A172 (cell line): ENCODE results near the gene MYO10. TPM values are rescaled to one million over a fixed set of nuclear protein-coding genes. Genes with fewer than 3 reads are reported as not detected.

ENCODE experiments used
- DNase-seq: peaks from one replicate; pipeline ENCODE4 v3.0.0-alpha.2; 2015; ENCODE audit warnings: low spot score
- total RNA-seq: library from RNA; depleted of rRNA; stranded (reverse); fragments of >200 nt; shearing (Covaris generic); gene quantifications from 2 replicates; pipeline ENCODE4 v1.2.3, GENCODE V29; 2014

The MYO10 gene
- total RNA-seq, 1 experiment from 2014 or later: 9.4 TPM

DNA sequence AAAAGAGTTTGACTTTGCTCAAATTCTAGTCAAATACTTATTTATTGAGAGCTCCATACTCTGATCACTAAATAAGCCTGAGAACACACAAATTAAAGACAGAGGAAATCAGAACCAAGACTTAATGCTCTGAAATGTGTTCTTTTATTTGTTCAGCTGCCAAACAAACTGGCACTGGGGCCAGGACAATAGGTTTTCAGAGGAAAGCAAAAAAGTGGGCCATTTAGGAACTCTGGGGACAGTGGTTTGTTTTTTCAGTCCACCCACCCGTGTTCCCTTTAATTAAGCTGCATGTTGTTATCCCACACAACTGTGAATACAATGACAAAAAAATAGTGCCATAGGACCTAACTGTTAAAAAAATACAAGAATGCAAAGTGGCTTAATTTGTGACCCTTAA lies 223.9 kb downstream of the MYO10 start:
- no peak for DNase-seq

DNA sequence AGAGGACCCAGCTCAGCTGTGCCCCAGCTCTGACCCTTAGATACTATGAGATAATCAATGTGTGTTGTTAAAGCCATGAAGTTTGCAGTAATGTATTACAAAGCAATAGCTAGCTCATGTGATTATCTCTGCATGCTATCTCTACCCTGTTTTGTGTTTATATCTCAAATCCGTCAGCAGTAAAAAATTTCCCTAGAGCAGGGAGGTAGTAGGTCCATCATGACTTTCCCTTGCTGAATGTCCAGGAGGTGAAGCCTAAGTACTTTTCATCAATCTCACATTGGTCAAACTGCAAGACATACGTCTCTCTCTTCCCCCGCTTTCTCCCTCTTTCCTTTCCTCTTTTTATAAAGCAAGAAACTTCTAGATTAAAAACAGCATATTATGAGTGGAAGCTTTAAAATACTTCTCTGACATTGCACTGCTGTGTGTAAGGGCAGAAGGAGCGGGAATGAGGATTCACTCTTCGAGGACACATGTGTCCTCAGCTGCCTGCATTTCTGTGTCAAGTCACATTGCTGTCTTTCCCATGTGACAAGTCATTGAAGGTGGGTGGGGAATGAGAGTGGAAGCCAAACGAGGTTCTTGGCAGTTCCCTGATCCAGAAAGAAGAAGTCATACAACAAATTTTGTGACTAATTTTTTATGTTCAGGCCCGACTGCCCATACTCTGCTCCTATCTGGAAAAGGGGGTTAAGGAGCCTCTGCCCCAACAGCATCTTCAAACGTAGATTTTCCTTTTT lies 226.2 kb downstream of the MYO10 start:
- DNase-seq: no peak

DNA sequence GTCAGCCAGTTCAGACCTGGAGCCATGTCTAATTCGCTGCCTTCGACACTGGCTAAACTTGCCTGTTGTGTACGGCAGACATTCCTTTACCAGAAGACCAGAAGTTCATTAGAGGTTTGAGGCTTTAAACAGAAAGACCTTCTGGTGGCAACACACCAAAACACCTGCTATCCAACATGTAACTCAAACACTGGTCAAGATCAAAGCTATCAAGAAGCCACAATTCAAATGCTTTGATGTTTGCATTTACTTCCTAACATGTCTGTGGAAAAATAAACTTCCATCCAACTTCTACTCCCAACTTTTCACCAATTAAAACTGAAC lies 228.3 kb downstream of the MYO10 start:
- DNase-seq: no peak

DNA sequence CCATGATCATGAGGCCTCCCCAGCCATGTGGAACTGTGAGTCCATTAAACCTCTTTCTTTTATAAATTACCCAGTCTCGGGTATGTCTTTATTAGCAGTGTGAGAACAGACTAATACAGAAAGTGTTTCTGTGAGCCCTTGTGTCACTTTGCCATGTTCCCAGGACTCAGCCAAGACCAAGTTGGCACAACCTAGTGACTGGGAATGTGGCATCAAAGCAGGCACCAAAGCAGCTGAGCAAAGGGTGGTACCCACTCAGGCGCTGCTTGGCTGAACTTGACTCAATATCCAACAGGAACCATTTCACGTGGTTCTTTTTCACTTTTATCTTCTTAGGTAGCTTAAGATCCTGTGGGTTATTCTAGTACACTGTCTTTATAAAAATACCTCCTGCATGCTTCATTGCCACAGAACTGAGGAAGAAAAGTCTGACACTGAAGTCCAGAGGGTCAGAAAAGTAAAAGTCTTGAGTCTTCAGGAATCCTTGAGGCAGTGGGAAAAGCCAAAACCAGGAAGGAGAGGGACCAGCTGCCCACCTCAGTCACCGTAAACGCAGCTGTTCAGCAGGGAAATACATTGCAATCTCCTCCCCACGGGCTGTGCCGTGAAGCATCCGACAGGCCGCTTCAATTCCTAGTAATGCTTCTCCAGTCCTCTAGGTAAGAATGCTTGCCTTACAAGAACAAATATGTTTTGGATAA lies 228.8 kb downstream of the MYO10 start:
- DNase-seq: no peak

DNA sequence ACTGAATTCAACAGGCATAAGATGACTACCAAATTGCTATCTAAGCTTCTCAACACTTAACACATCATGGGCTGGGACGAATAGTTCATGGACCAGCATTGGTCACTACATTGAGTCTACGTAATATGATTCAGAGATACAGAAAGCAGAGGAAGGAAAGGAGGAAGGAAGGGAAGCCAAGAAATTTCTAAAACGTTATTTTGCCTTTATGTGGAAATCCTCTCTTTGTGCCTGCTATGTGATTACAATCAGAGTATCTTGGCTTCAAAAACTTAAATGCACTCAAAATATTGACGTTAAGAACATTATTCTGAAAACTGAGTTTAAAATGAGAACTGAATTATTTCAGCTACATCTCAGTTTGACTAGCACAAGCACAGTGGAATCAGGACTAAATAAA lies 231.1 kb downstream of the MYO10 start:
- DNase-seq: no peak

DNA sequence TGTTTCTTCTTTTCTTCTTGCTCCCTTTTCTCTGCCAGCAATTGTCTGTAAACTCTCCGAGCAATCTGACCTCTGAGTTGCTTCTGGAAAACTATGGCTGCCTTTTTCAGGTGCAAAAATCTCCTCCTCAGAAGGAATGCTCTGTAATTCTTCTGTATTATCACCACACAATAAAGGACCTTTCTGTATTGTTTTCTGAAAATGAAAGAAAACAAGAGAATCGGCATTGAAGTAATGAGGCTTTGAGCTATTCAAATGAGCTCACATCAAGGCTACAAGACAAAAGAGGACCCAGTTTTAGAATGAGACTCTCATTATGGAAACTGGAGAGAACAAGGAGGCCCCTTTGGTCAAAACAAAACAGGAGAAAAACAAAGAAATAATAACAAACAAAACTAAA lies 233.1 kb downstream of the MYO10 start:
- DNase-seq: no peak

DNA sequence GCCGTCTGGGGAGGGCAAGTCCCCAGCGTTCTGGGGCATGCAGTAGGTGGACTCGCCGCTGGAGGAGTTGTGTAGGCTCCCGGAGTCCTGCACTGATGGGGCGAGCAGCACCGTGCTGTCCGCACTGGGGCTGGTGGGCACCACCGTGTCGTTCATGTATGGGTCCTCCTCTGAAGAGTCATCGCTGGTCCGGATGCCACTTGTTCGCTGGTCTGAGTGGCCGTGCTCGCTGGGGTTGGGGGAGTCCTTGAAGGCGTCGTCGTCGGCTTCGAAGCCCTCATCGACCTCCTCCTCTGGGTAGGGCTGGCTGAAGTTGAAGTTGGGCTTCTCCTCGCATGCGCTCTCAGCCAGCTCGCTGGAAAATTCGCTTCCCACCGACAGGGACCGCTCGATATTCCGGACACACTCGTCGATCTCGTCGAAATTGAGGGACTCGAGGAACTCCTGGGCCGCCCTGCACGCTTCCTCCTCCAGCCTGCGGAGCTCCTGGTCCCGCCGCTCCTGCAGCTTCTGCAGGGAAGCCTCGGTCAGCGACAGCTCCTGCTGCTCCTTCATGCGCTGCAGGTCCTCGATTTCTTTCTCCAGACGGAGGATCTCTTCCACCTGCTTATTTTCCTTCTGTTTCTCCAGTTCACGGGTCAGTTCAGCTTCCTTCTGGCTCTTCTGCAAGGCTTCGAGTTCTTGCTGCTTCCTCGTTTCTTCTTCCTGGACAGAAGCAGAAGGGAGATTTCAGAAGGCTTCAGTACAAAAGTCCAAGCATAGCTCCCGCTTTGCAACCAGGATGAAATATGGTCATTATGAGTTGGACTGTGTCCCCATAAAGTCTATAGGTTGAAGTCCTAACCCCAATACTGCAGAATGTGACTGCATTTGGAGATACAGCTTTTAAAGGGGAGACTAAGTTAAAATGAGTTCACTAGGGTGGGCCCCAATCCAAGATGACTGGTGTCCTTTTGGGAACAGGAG lies 234.7 kb downstream of the MYO10 start:
- DNase-seq: no peak

DNA sequence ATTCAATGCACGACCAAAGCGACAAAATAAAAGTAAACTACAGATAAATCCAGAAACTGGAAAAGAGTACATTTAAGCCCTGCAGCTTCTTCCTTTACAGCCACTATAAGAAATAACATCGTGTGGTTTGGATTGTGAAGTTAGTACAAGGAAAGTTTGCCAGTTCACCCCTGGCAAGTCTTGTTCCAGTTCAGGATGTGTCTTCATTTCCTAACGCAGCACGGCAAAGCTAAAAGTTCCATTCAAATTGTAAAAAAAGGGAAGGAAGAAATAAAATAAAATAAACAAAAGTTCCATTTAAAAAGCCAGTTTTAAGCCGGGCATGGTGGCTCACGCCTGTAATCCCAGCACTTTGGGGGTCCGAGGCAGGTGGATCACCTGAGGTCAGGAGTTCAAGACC lies 236.0 kb downstream of the MYO10 start:
- no peak for DNase-seq

DNA sequence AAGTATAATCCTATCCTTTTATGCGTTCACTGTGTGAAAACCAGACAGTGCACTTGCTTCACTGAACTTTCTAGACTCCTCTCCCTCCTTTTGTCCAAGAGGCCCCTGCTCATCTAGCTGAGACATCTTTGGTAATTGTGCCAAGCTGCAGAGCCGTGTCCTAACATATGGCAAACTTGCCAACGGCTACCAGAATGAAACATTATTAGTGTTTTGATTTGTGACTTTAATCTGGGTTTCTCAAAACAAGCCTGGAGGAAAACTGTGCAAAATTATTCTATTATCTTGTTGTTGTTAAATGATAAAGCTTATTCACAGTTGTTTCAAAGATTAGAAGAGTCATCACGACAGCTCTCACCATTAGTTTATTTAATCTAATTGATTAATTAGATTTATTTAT lies 240.3 kb downstream of the MYO10 start:
- no peak for DNase-seq

DNA sequence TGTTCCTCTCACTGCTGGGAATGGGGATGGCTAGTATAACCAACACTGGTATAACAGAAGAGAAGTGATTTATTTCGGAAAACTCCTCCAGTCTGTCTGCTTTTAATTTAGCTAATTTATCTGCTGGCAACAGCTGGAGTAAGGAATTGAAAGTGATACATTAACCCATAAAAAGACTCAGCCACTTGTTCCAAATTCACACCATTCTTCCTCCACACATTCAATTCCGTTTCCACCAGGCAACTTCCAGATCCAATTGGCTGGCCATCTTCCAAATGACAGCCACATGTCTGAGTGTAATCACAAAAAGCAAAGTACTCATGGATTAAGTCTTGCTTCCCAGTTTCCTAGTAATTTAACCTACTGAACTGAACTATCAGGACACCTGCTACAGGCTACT lies 242.2 kb downstream of the MYO10 start:
- DNase-seq: no peak

DNA sequence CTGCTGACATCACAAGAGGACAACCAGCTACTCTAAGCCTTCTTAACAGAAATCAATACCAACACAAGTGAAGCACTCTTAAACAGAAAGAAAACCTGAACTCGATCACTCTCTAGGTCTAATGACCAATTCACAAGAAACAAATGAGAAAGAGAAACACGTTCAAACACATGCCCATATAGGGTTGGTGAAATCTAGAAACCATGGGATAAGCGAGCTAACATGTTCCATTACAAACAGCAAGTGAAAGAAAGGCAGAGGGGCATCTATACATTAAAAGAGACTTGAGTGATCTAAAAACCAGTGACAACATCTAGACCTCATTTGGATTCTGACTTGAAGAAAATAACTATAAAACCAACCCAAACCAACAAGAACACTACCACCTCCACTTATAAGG lies 244.4 kb downstream of the MYO10 start:
- DNase-seq: no peak

DNA sequence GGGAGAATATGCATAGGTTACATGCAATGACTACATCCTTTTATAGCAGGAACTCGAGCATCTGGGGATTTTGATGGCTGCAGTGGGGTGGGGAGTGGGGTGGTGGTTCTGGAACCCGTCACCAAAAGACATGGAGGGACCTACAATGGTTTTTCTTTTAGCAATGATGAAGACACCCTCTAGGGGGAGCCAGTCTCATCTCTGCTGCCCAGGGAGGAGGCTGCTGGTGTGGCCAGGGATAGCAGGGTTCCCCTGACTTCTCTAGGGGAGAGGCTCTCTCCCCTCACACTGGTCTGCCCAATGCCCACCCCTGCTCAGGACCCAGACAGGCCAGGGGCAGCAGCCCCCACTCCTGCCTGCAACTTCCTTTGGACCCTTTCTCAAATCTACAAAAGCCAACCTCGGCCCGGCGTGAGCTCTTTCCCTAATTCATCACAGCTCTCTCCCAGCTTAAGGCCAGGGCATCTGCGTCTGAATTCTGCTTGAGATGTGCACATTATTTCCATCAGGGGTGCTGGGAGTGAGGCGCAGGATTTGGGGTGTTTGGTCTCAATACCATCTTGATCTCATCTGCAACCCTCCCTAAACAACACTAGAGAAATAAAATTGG lies 245.7 kb downstream of the MYO10 start:
- peak; percentile 49 for DNase-seq

DNA sequence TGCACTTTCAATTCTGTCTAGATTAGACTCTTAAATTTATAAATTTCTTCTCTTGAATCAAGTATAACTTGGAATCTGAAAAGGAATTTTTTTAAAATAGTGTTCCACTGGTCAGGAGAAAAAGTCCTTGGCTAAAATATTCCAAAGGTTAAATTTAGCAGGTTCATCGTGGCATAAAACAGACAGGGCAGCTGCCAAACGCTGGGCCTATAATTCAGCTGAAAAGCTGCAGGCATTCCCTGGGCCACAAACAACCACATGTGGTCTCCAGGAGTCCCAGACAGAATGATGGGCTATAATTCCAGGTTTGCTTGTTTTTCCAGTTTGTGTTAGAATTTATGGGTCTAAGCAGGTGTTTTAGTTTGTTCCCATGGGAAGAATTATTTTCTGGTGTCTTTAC lies 248.2 kb downstream of the MYO10 start:
- DNase-seq: no peak

DNA sequence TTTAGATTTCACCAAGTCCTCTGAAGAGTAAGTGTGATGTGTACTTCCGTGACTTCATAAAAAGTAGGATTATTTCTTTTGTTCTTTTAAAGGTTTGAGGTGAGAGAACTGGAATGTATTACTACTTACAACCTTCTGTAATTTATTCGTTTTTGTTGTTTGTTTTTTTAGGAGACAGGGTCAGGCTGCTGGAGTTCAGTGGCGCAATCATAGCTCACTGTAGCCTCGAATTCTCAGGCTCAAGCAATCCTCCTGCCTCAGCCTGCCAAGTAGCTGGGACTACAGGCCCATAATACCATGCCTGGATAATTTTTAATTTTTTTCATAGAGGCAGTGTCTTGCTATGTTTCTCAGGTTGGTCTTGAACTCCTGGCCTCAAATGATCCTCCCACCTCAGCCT lies 251.0 kb downstream of the MYO10 start:
- no peak for DNase-seq

DNA sequence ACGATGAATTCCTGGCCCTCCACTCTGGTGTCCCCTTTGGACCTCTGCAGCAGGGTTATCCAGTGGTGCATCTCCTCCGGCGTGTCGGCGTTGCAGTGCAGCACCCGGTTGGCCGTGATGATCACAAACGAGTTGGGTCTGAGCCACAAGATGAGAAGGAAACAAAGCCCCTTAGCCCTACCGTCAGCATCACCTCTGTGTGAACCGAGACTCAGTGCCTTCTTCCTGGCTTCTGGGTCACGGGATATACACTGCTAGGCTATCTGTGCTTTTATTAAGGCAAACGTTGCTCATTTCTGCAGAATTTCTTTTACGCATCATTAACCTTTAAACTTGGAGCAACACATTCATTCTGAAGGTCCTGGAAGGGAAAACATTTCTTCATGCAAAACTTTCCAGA lies 254.2 kb downstream of the MYO10 start:
- DNase-seq: no peak

DNA sequence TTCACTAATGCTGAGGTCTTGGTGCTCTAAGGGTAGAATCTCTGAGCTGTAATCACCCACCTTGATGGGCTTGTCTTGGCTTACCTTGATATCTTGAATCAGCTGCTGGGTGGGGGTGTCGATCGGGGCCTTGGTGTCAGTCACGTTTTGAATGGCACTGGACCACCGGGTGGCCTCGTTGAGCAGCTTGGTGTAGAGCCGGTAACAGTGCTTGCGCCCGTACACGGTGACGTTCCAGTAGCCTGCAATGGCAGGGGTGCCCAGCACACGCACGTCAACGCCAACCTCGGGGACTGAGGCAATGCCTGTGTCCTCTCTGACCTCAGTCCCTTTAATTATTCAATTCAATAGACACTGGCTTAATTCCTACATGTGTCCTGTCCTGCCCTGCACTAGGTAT lies 256.2 kb downstream of the MYO10 start:
- DNase-seq: no peak

DNA sequence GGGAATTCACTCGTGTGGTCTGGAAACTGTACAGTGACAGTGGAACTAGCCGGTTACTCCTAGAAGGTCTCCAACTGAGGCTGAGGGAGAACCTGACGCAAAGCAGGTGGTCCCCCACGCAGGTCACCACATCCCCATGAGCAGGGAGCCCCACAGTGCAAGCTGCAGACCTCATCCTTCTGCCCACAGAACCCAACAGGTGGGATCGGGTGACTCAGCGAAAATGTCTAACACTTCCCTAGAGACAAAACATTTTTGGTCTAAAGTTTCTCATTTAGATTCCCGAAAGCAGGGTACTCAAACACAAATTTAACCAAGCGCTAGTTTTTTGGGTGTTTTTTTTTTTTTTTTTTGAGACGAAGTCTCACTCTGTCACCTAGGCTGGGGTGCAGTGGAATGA lies 256.9 kb downstream of the MYO10 start:
- no peak for DNase-seq

DNA sequence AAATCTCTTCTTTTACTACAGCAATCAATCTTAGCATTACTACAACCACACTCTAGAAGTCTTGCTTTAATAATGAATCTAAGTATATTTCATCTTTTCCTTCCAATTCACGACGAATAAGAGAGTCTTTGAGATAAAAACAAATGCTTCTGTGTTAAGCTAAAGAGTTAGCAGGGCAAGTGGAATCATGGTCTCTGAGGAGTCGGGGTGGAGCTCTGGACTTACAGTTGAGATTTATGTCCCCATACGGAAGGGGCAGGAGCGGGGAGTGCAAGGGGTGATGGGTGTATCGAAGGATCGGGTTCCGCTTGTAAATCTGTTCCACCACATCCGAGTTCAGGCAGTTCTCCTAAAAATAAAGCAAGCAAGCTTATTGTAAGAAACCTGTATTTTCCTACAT lies 260.3 kb downstream of the MYO10 start:
- DNase-seq: no peak

DNA sequence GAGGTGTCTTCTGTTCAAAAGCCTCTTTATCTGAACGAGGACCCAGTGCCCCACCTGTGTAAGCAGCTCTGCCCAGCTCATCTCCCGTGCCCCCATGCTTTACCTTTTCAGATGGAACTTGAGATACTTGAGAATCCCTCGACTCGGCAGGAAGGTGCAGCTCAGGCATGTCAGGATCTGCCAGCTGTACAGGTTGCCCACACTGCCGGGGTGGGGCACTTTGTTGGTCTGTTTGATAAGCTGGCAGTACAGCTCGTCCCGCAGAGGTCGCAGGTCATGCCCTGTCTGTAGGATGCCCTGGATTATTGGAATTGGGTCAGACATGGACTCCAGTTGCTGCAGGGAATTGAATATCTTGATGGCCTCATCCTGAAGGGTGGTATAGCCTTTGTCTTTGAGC lies 261.3 kb downstream of the MYO10 start:
- DNase-seq: no peak

DNA sequence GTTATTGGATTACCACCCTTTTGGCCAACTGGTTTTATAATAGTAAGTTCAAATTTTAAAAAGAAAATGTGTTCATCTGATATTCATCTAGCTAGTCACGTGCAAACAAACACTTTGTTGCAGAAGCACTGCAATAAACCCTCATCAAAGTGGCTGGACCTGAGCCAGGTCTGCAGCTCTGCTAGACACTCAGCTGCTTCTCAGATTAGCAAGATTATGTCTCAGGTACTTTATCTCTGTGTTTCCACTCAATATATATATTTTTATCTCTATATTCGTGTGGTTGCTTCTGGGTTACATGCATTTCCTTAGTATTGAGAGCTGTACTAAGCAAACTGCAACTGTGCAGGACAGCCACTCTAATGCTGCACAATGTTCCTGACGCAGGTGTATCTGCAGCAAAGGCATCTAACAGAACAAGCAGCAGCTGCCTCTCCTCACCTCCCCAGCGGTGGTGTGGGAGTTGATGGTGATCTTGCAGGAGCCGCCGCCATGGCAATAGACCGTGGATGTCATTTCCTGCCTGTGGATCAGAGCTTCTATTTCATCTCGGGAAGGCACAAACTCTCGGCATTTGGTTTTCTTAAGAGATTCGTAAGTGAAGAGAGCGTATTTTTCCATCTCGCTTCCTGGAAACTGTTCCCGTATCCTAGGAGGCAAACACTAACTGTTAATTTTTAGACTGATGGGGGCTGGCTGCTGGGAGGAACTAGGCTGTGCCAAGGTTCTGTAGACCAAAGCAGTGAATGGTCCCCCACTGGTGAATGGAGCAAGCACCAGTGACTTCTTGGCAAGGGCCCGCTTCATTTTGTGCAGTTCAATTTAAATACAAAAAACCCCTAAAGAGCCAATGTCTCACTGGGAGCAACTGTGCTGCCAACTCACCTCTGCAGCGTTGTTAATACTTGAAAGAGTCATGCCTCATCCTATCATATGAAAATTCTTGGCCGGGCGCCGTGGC lies 262.6 kb downstream of the MYO10 start:
- no peak for DNase-seq

DNA sequence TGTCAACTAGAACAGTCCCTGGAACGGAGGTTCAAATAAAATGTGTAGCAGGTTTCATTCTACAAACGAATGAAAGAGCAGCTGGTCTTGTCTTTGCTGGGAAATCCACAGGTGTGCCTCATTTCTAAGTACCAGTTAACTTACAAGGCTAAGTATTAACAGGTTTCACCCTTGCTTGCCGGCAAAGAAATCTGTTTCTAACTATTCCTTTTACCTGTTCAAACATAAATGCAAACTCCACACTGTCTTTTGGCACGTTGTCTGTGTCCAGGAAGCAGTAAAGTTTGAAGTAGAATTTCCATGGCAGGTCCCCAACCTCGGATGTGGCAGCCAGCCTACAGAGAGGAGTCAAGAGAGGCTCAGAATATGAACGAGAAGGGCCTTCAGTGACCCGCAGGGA lies 264.9 kb downstream of the MYO10 start:
- DNase-seq: no peak
